IPS DF 4.7 (cell line): Measurements from ENCODE around the gene STK24.

Experiments used
- DNase-seq: peaks from one replicate; pipeline ENCODE4 v3.0.0-alpha.2; 2013; ENCODE audit warnings: low spot score; ENCODE audit errors: extremely low read depth

The STK24 gene

GRCh38 chr13:98452851-98453843 lies 123.8 kb downstream of the STK24 start:
- DNase-seq, result no peak

GRCh38 chr13:98451676-98452470 lies 125.0 kb downstream of the STK24 start:
- no peak for DNase-seq

GRCh38 chr13:98450539-98451111 lies 126.3 kb downstream of the STK24 start:
- no peak for DNase-seq

GRCh38 chr13:98450026-98450425 lies 126.9 kb downstream of the STK24 start:
- DNase-seq, result no peak

GRCh38 chr13:98449273-98449672 lies 127.6 kb downstream of the STK24 start:
- no peak for DNase-seq

GRCh38 chr13:98448642-98448928 lies 128.3 kb downstream of the STK24 start:
- no peak for DNase-seq

GRCh38 chr13:98447881-98448641 lies 128.8 kb downstream of the STK24 start:
- no peak for DNase-seq

GRCh38 chr13:98447130-98447529 lies 129.8 kb downstream of the STK24 start:
- no peak for DNase-seq

- DNase-seq, result no peak
These were observed 130.7 kb downstream of the STK24 start for GRCh38 chr13:98446234-98446621.

- no peak for DNase-seq
These were observed 131.3 kb downstream of the STK24 start for GRCh38 chr13:98445340-98446233.

GRCh38 chr13:98444381-98444780 lies 132.5 kb downstream of the STK24 start:
- DNase-seq, result no peak

- no peak for DNase-seq
These were observed 133.0 kb downstream of the STK24 start for GRCh38 chr13:98443800-98444325.

GRCh38 chr13:98443329-98443728 lies 133.6 kb downstream of the STK24 start:
- no peak for DNase-seq

- DNase-seq, result no peak
These were observed 134.3 kb downstream of the STK24 start for GRCh38 chr13:98442391-98443230.

- no peak for DNase-seq
These were observed 135.7 kb downstream of the STK24 start for GRCh38 chr13:98441056-98441676.

- no peak for DNase-seq
These were observed 136.4 kb downstream of the STK24 start for GRCh38 chr13:98440390-98441055.

GRCh38 chr13:98439896-98440295 lies 137.0 kb downstream of the STK24 start:
- no peak for DNase-seq

- no peak for DNase-seq
These were observed 137.6 kb downstream of the STK24 start for GRCh38 chr13:98439126-98439828.
